Endothelial cell of umbilical vein (primary cell): ENCODE data around the gene DPH2. TPM values are rescaled to one million over a fixed set of nuclear protein-coding genes. Genes with fewer than 3 reads are reported as not detected.

Source experiments
- BruUV-seq: library from RNA; stranded (reverse); fragments of 400-500 nt; replicated peaks from 2 replicates; lab custom pipeline; 2021; lab: Mats Ljungman, UMichigan
- CTCF ChIA-PET: fragments of 300-600, 350-600 bp; sonication (Branson Sonifier 250); formaldehyde crosslinking; loops from one replicate; lab custom pipeline; 2021; ENCODE audit warnings: antibody characterized with exemption, inconsistent platforms; lab: Charles Lee
- POLR2A ChIA-PET: fragments of 300-600, 350-600 bp; sonication (Branson Sonifier 250); formaldehyde crosslinking; loops from one replicate; lab custom pipeline; 2021; ENCODE audit warnings: antibody characterized with exemption, inconsistent platforms; lab: Charles Lee
- DNase-seq: peaks from one replicate; pipeline ENCODE4 v3.0.0-alpha.2; 2011; ENCODE audit warnings: low read depth, low spot score
- FAIRE-seq: peaks from 2 replicates; lab custom pipeline; 2011; peaks lifted over from hg19 to GRCh38; lab: Jason Lieb, UNC
- H2AFZ ChIP-seq: 2 replicates; pipeline ENCODE4 v1.6.0; 2012; ENCODE audit warnings: low read depth, low read length, control low read depth, inconsistent platforms
- H3K27ac ChIP-seq: 2 replicates; pipeline ENCODE4 v1.5.1; 2011; ENCODE audit warnings: low read depth, mild to moderate bottlenecking, control low read depth, low read length, moderate library complexity; ENCODE audit not compliant: insufficient read depth
- H3K27me3 ChIP-seq, 2 experiments: 2 replicates each; pipeline versions ENCODE4 v1.6.0 to v1.6.1; 2011; ENCODE audit warnings: low read length in 2 of 2, mixed read lengths in 1 of 2; ENCODE audit not compliant: control insufficient read depth in 2 of 2, insufficient read depth in 2 of 2
- H3K36me3 ChIP-seq, 2 experiments: 2 replicates in 1 of 2; 3 replicates in 1 of 2; pipeline ENCODE4 v1.5.1; 2011; ENCODE audit warnings: low read length in 2 of 2, mild to moderate bottlenecking in 1 of 2, moderate library complexity in 1 of 2; ENCODE audit not compliant: control insufficient read depth in 2 of 2, insufficient read depth in 2 of 2; ENCODE audit errors: extremely low read depth in 1 of 2
- H3K4me1 ChIP-seq: 3 replicates; pipeline ENCODE4 v1.5.1; 2011; ENCODE audit warnings: mild to moderate bottlenecking, low read length; ENCODE audit not compliant: control insufficient read depth, insufficient read depth; ENCODE audit errors: extremely low read depth
- H3K4me2 ChIP-seq: 2 replicates; pipeline ENCODE4 v1.6.1; 2011; ENCODE audit warnings: low read length, control low read depth, mixed read lengths; ENCODE audit not compliant: insufficient read depth
- H3K4me3 ChIP-seq, 3 experiments: fragments of 200-600 bp in 1 of 3; sonication (generic), shearing (Covaris generic) in 1 of 3; replicated peaks in 1 of 3; 2 replicates each; pipeline ENCODE4 v1.5.1; 2011 to 2016; ENCODE audit warnings: control low read depth in 3 of 3, low read length in 3 of 3, mild to moderate bottlenecking in 2 of 3, inconsistent platforms in 1 of 3, low read depth in 1 of 3, moderate library complexity in 1 of 3; ENCODE audit not compliant: insufficient read depth in 1 of 3
- H3K79me2 ChIP-seq: 2 replicates; pipeline ENCODE4 v1.6.0; 2012; ENCODE audit warnings: low read length, inconsistent platforms; ENCODE audit not compliant: control insufficient read depth, insufficient read depth
- H3K9ac ChIP-seq: replicated peaks from 2 replicates; pipeline ENCODE3; 2011; ENCODE audit warnings: low read length, control low read depth; ENCODE audit not compliant: insufficient read depth; ENCODE audit errors: extremely low read depth
- H3K9me1 ChIP-seq: replicated peaks from 3 replicates; pipeline ENCODE4 v1.6.0; 2011; ENCODE audit warnings: mild to moderate bottlenecking, low read length; ENCODE audit not compliant: control insufficient read depth, insufficient read depth; ENCODE audit errors: extremely low read depth
- H3K9me3 ChIP-seq: replicated peaks from 2 replicates; pipeline ENCODE4 v1.5.1; 2012; ENCODE audit warnings: low read length, inconsistent platforms; ENCODE audit not compliant: control insufficient read depth, insufficient read depth
- H4K20me1 ChIP-seq: replicated peaks from 2 replicates; pipeline ENCODE3; 2011; ENCODE audit warnings: mild to moderate bottlenecking, low read length; ENCODE audit not compliant: control insufficient read depth, insufficient read depth; ENCODE audit errors: extremely low read depth
- EZH2 ChIP-seq: IDR thresholded peaks from 2 replicates; pipeline ENCODE4 v1.6.1; 2012; ENCODE audit warnings: borderline replicate concordance, low read depth, mild to moderate bottlenecking, moderate library complexity, low read length, inconsistent platforms; ENCODE audit not compliant: severe bottlenecking
- FOS ChIP-seq: IDR thresholded peaks from 2 replicates; pipeline ENCODE4 v1.6.1; 2011; ENCODE audit warnings: mild to moderate bottlenecking, low read length, moderate library complexity, borderline replicate concordance; ENCODE audit not compliant: insufficient read depth
- GATA2 ChIP-seq: IDR thresholded peaks from 2 replicates; pipeline ENCODE4 v1.7.0; 2011; ENCODE audit warnings: low read depth, mild to moderate bottlenecking, moderate library complexity, mixed read lengths, low read length; ENCODE audit not compliant: insufficient read length, insufficient read depth
- JUN ChIP-seq: IDR thresholded peaks from 2 replicates; pipeline ENCODE4 v1.6.1; 2011; ENCODE audit warnings: borderline replicate concordance, low read depth; ENCODE audit not compliant: insufficient read length, insufficient read depth
- MYC ChIP-seq: IDR thresholded peaks from one replicate; pipeline ENCODE4 v1.6.1; 2011; ENCODE audit warnings: mild to moderate bottlenecking, low read depth, low read length
- POLR2A ChIP-seq: IDR thresholded peaks from 2 replicates; pipeline ENCODE4 v1.6.1; 2012; ENCODE audit warnings: low read depth, mild to moderate bottlenecking, control low read depth, low read length
- POLR2AphosphoS5 ChIP-seq: IDR thresholded peaks from 2 replicates; pipeline ENCODE4 v1.6.1; 2012; ENCODE audit warnings: low read depth, mild to moderate bottlenecking, control low read depth, low read length, moderate library complexity; ENCODE audit not compliant: insufficient read depth
- dilution Hi-C: fragments of 300-500 bp; cut with MboI; formaldehyde crosslinking; loops from one replicate; pipeline ENCODE4 v1.15.0; 2019; ENCODE audit warnings: low sequenced_read_pairs; ENCODE audit not compliant: extremely low pct_ligation_motif_present
- intact Hi-C: fragments of 100-400 bp; cut with micrococcal nuclease; formaldehyde crosslinking; loops from one replicate; pipeline ENCODE4 v1.10.0; 2022
- polyA plus RNA-seq, 4 experiments: library from polyadenylated mRNA; depleted of rRNA in 3 of 4; stranded (reverse) in 3 of 4; unstranded in 1 of 4; fragments of >200 nt; gene quantifications; 2 replicates each; pipeline versions ENCODE4 v1.2.1 to v1.2.3, GENCODE V29; 2011 to 2012; ENCODE audit warnings: missing spikeins in 1 of 4
- total RNA-seq: library from RNA; stranded (reverse); gene quantifications from 2 replicates; pipeline ENCODE4 v1.2.3, GENCODE V29; 2021
- TF ChIP-seq, protein P1 (sequence below): IDR thresholded peaks from 2 replicates; pipeline ENCODE4 v1.6.1; 2011; ENCODE audit not compliant: insufficient read depth, insufficient read length
- TF ChIP-seq, protein P2 (sequence below), 2 donors: IDR thresholded peaks; 1 replicate in 1 of 2; 2 replicates in 1 of 2; pipeline ENCODE4 v1.5.1; 2011; ENCODE audit warnings: low read length in 2 of 2, mild to moderate bottlenecking in 2 of 2, moderate library complexity in 2 of 2, control low read depth in 1 of 2, inconsistent platforms in 1 of 2, low read depth in 1 of 2; ENCODE audit not compliant: insufficient read depth in 1 of 2; ENCODE audit errors: extremely low read depth in 1 of 2

Gene DPH2
- total and polyA plus RNA-seq, 2 donors (not counting 3 experiments of a cell fraction or from before 2014, with no cell fraction given): 28.1 to 59.1 TPM

DNA sequence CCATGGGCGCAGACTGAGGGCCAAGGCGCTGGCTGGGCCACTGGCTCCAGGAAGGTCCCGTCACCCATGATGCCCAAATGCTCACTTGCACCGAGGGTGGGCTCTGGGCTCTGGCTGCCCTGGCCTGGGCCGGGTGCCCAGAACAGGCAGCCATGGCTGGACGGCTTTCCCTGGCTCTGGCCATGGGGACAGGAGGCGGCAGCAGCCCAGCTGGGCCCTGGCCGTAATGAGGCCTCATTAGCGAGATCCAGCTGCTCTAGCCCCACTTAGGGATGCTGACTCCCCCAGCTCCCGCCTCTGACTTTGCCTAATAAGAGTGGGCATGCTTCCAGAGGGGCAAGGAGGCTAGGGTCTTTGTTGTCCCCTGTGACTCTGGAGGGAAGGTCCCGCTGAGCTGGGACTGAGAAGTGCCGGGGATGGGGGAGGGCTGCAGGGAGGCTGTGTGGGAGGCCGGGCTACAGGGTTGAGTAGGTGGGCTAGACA lies 49.7 kb downstream of the DPH2 start:
- intact Hi-C loops (no loop called here), dilution Hi-C loops (no loop called here)
- H3K36me3 ChIP-seq: no peaks in the 10 kb centered on the region
- H3K9me1 ChIP-seq: no peaks in the 10 kb centered on the region
- BruUV-seq: no TSS peak
- no peak overlapping the region for H3K4me3 ChIP-seq
- H3K27ac ChIP-seq: no peak overlapping the region
- H3K4me1 ChIP-seq: no peaks in the 10 kb centered on the region
- CTCF ChIA-PET: interaction anchor here (0.9 to 3.0 kb wide), 2 partner anchors 14 to 17 kb away, joined by 3 to 16 read pairs; no protein-coding TSS in a partner anchor
- POLR2A ChIA-PET: no interaction called here
- H4K20me1 ChIP-seq: no peaks in the 10 kb centered on the region
- H3K9ac ChIP-seq: no peak overlapping the region
- H3K79me2 ChIP-seq: no peaks in the 10 kb centered on the region
- no peaks in the 10 kb centered on the region for H3K27me3 ChIP-seq
- DNase-seq: no peak
- H2AFZ ChIP-seq: no peak overlapping the region
- H3K9me3 ChIP-seq: no peaks in the 10 kb centered on the region
- no peak for FAIRE-seq
- TF ChIP-seq JUN (no peak), POLR2A (no peak), EZH2 (no peak), POLR2AphosphoS5 (no peak), MYC (no peak)
- no peak overlapping the region for H3K4me2 ChIP-seq

- Histone ChIP-seq H3K4me3 (no peak overlapping the region), H3K9me1 (no peaks in the 10 kb centered on the region), H3K9me3 (no peaks in the 10 kb centered on the region), H3K4me2 (no peak overlapping the region), H2AFZ (no peak overlapping the region), H3K4me1 (no peaks in the 10 kb centered on the region), H3K36me3 (no peaks in the 10 kb centered on the region), H3K27me3 (no peaks in the 10 kb centered on the region), H3K79me2 (no peaks in the 10 kb centered on the region), H3K27ac (no peak overlapping the region), H4K20me1 (no peaks in the 10 kb centered on the region), H3K9ac (no peak overlapping the region)
- intact Hi-C loops: no loop called here
- ChIA-PET CTCF (interaction anchor here (3.0 kb wide), 1 partner anchor 15 kb away, joined by 16 read pairs; no protein-coding TSS in a partner anchor), POLR2A (no interaction called here)
- no TSS peak for BruUV-seq
- dilution Hi-C loops: no loop called here
- no peak for DNase-seq
- TF ChIP-seq JUN (no peak), POLR2A (no peak), MYC (no peak), EZH2 (no peak), POLR2AphosphoS5 (no peak), FOS (no peak), GATA2 (no peak)
- TF ChIP-seq, protein P1, sequence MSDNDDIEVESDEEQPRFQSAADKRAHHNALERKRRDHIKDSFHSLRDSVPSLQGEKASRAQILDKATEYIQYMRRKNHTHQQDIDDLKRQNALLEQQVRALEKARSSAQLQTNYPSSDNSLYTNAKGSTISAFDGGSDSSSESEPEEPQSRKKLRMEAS: no peak
- TF ChIP-seq, protein P2, sequence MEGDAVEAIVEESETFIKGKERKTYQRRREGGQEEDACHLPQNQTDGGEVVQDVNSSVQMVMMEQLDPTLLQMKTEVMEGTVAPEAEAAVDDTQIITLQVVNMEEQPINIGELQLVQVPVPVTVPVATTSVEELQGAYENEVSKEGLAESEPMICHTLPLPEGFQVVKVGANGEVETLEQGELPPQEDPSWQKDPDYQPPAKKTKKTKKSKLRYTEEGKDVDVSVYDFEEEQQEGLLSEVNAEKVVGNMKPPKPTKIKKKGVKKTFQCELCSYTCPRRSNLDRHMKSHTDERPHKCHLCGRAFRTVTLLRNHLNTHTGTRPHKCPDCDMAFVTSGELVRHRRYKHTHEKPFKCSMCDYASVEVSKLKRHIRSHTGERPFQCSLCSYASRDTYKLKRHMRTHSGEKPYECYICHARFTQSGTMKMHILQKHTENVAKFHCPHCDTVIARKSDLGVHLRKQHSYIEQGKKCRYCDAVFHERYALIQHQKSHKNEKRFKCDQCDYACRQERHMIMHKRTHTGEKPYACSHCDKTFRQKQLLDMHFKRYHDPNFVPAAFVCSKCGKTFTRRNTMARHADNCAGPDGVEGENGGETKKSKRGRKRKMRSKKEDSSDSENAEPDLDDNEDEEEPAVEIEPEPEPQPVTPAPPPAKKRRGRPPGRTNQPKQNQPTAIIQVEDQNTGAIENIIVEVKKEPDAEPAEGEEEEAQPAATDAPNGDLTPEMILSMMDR (IDR thresholded peaks at IDR 0.05; ENCODE audit: extremely low read depth in 1 of 2, insufficient read depth in 1 of 2, low read depth in 1 of 2, low read length in 2 of 2): no peak
- no peak for FAIRE-seq
Observed at GRCh38 chr1:44020464-44020863, 50.7 kb downstream of the DPH2 start.
